ENCODE data around the gene ABLIM3.

GRCh38 chr5:149288436-149288835 is 147.1 kb downstream of the ABLIM3 start:
- TF ChIP-seq CTCF (IDR thresholded peaks at IDR 0.05) (no peak), POLR2A (IDR thresholded peaks at IDR 0.05) (no peak)

All from thyroid gland (tissue), 4 donors.